K562 (cell line): ENCODE data around the gene JAG2. TPM values are rescaled to one million over a fixed set of nuclear protein-coding genes. Genes with fewer than 3 reads are reported as not detected.

Experiments
- ATF1 ChIP-seq, 2 experiments: fragments of 450-650 bp in 1 of 2; IDR thresholded peaks; 2 replicates each; pipeline ENCODE4 v1.6.1; 2016; ENCODE audit warnings: missing compliant biosample characterization in 1 of 2, missing genetic modification characterization in 1 of 2
- BDP1 ChIP-seq: IDR thresholded peaks from 3 replicates; pipeline ENCODE4 v1.6.1; 2011; ENCODE audit not compliant: insufficient read length, insufficient read depth
- EGR1 ChIP-seq: fragments of 450-650 bp; conservative IDR thresholded peaks from 2 replicates; pipeline ENCODE4 v1.6.1; 2017; ENCODE audit warnings: mild to moderate bottlenecking
- GATAD2B ChIP-seq: fragments of 450-650 bp; IDR thresholded peaks from 2 replicates; pipeline ENCODE4 v1.6.1; 2017; ENCODE audit warnings: mild to moderate bottlenecking, borderline replicate concordance
- HNRNPUL1 ChIP-seq: fragments of 200-400 bp; formaldehyde crosslinking; IDR thresholded peaks from 2 replicates; pipeline ENCODE4 v1.6.1; 2017; ENCODE audit warnings: low read length
- KDM2B ChIP-seq: fragments of 250-450 bp; sonication (Bioruptor Pico); IDR thresholded peaks from 2 replicates; pipeline ENCODE4 v1.8.0; 2021; ENCODE audit warnings: mild to moderate bottlenecking, moderate library complexity
- POLR2H ChIP-seq: IDR thresholded peaks from 2 replicates; pipeline ENCODE4 v1.6.1; 2016; ENCODE audit warnings: missing genetic modification characterization, low read depth, mild to moderate bottlenecking, control low read depth, missing compliant biosample characterization, moderate library complexity
- PTRF ChIP-seq: fragments of 450-650 bp; IDR thresholded peaks from 2 replicates; pipeline ENCODE4 v1.6.1; 2016; ENCODE audit warnings: mild to moderate bottlenecking, missing genetic modification characterization, missing compliant biosample characterization
- RAD21 ChIP-seq, 2 experiments: fragments of 250-450 bp in 1 of 2; fragments of 450-650 bp in 1 of 2; sonication (Bioruptor Pico) in 1 of 2; formaldehyde crosslinking in 1 of 2; IDR thresholded peaks in 1 of 2; conservative IDR thresholded peaks in 1 of 2; 2 replicates each; pipeline versions ENCODE4 v1.4.0 to v1.8.0; 2020 to 2022; ENCODE audit warnings: mild to moderate bottlenecking in 2 of 2, moderate library complexity in 1 of 2
- RHOXF2B ChIP-seq: fragments of 250-450 bp; sonication (Bioruptor Pico); conservative IDR thresholded peaks from 2 replicates; pipeline ENCODE4 v1.5.1; 2021
- TCF7 ChIP-seq: sonication (generic); IDR thresholded peaks from 2 replicates; pipeline ENCODE4 v1.6.1; 2016; ENCODE audit warnings: antibody characterized with exemption, borderline replicate concordance
- ZFP1 ChIP-seq: fragments of 450-650 bp; formaldehyde crosslinking; IDR thresholded peaks from 2 replicates; pipeline ENCODE4 v1.4.0; 2020; ENCODE audit warnings: mild to moderate bottlenecking, mixed read lengths
- ZNF134 ChIP-seq: fragments of 250-450 bp; sonication (Bioruptor Pico); conservative IDR thresholded peaks from 2 replicates; pipeline ENCODE4 v1.4.0; 2020
- ZNF140 ChIP-seq: fragments of 250-450 bp; sonication (Bioruptor Pico); IDR thresholded peaks from 2 replicates; pipeline ENCODE4 v1.8.0; 2021; ENCODE audit warnings: moderate library complexity, mild to moderate bottlenecking, inconsistent platforms
- ZNF253 ChIP-seq: fragments of 250-450 bp; sonication (Bioruptor Pico); conservative IDR thresholded peaks from 2 replicates; pipeline ENCODE4 v1.6.1; 2021; ENCODE audit warnings: mild to moderate bottlenecking
- ZNF354B ChIP-seq: fragments of 250-450 bp; sonication (Bioruptor Pico); IDR thresholded peaks from 2 replicates; pipeline ENCODE4 v1.4.0; 2020
- ZNF41 ChIP-seq: fragments of 250-450 bp; sonication (Bioruptor Pico); conservative IDR thresholded peaks from 2 replicates; pipeline ENCODE4 v1.4.0; 2020; ENCODE audit warnings: mild to moderate bottlenecking
- ZNF444 ChIP-seq: fragments of 250-450 bp; sonication (Bioruptor Pico); IDR thresholded peaks from 2 replicates; pipeline ENCODE4 v1.4.0; 2020; ENCODE audit warnings: mild to moderate bottlenecking, moderate library complexity
- polyA plus RNA-seq, 8 experiments: library from polyadenylated mRNA; depleted of rRNA in 4 of 8; stranded (reverse) in 5 of 8; unstranded in 3 of 8; fragments of >200 nt; fragmentation: Nextera tagmentation in 2 of 8; fragmentation: Illumina TruSeq in 1 of 8; extraction: Ambion mirVana in 2 of 8; extraction: Trizol in 1 of 8; gene quantifications; 2 replicates each; pipeline versions ENCODE4 v1.2.1 to v1.2.3, GENCODE V29; 2011 to 2014; ENCODE audit warnings: inconsistent platforms in 1 of 8, missing spikeins in 1 of 8
- total RNA-seq, 7 experiments: library from RNA; depleted of rRNA in 6 of 7; stranded (reverse); fragments of >200 nt in 6 of 7; fragmentation: Illumina TruSeq in 2 of 7; extraction: Trizol in 2 of 7; gene quantifications; 2 replicates each; pipeline versions ENCODE4 v1.2.1 to v1.2.3, GENCODE V29; 2011 to 2021; ENCODE audit warnings: low replicate concordance in 1 of 7
- TF ChIP-seq, protein P1 (sequence below): fragments of 450-650 bp; formaldehyde crosslinking; IDR thresholded peaks from 2 replicates; pipeline ENCODE4 v1.4.0; 2020; ENCODE audit warnings: mild to moderate bottlenecking, mixed read lengths
- TF ChIP-seq, protein P2 (sequence below): fragments of 450-650 bp; formaldehyde crosslinking; IDR thresholded peaks from 2 replicates; pipeline ENCODE4 v1.4.0; 2020; ENCODE audit warnings: mild to moderate bottlenecking, moderate library complexity
- TF ChIP-seq, protein P3 (sequence below): fragments of 450-650 bp; IDR thresholded peaks from 2 replicates; pipeline ENCODE4 v1.6.1; 2014; ENCODE audit warnings: low read depth, mild to moderate bottlenecking, moderate library complexity, borderline replicate concordance
- TF ChIP-seq, protein P4 (sequence below), 2 experiments: fragments of 450-650 bp in 1 of 2; sonication (generic) in 1 of 2; formaldehyde crosslinking in 1 of 2; IDR thresholded peaks in 1 of 2; conservative IDR thresholded peaks in 1 of 2; 2 replicates each; pipeline versions ENCODE4 v1.6.1 to v1.8.1; 2016 to 2023; ENCODE audit warnings: mild to moderate bottlenecking in 2 of 2, moderate library complexity in 2 of 2, inconsistent platforms in 1 of 2, missing genetic modification reagents in 1 of 2

The JAG2 gene
- total and polyA plus RNA-seq, 9 of the 15 experiments (the other 6 are each of a cell fraction or from before 2014, with no cell fraction given) = 0.25 to 48.4 (median 8.6) TPM

DNA sequence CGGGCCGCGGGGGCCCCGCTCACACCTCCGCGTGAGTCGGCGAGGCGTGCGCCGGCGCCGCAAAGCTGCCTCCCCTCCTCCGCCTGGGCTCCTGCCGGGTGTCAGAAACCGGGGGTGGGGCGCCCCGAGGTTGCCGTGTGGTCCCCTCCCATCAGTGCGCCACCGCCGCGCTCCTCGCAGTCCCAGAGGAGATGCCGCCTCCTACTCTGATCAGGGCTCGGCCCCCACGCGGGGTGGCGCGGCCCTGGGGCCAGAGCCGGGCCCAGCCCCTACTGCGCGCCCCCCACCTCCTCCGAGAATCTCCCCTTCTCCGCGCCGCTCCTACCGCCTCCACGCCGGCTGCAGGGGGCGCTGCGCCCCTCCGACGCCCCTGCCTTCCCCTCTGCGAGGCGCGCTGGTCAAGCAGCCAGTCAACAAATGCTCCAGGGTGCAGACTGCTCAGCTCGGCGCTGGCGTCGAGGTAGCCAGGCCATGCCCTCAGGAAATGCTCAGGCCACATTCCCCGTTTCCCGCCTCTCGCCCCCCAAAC, 467 bp upstream of the JAG2 start (continued):
- TF ChIP-seq, protein P1, sequence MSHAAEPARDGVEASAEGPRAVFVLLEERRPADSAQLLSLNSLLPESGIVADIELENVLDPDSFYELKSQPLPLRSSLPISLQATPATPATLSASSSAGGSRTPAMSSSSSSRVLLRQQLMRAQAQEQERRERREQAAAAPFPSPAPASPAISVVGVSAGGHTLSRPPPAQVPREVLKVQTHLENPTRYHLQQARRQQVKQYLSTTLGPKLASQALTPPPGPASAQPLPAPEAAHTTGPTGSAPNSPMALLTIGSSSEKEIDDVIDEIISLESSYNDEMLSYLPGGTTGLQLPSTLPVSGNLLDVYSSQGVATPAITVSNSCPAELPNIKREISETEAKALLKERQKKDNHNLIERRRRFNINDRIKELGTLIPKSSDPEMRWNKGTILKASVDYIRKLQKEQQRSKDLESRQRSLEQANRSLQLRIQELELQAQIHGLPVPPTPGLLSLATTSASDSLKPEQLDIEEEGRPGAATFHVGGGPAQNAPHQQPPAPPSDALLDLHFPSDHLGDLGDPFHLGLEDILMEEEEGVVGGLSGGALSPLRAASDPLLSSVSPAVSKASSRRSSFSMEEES (CRISPR knock-in tag) = no peak
- TF ChIP-seq POLR2H (tag) = no peak
- no peak for TF ChIP-seq ZFP1 (CRISPR knock-in tag)
- no peak for TF ChIP-seq HNRNPUL1
- TF ChIP-seq ZNF140 (CRISPR knock-in tag) = no peak
- TF ChIP-seq ZNF444 (CRISPR knock-in tag) = no peak
- peak in 1 of 2 experiments; percentile 60; a peak in 2 of 4 replicates for TF ChIP-seq RAD21 (CRISPR knock-in tag; conservative IDR thresholded peaks at IDR 0.05 in 1 of 2, IDR thresholded peaks at IDR 0.05 in 1 of 2)
- TF ChIP-seq ATF1 (CRISPR knock-in tag; IDR thresholded peaks at IDR 0.05) = no peak
- TF ChIP-seq ATF1 (tag; IDR thresholded peaks at IDR 0.05) = peak; percentile 32; the same call in 1 of the 2 replicates
- TF ChIP-seq, protein P2, sequence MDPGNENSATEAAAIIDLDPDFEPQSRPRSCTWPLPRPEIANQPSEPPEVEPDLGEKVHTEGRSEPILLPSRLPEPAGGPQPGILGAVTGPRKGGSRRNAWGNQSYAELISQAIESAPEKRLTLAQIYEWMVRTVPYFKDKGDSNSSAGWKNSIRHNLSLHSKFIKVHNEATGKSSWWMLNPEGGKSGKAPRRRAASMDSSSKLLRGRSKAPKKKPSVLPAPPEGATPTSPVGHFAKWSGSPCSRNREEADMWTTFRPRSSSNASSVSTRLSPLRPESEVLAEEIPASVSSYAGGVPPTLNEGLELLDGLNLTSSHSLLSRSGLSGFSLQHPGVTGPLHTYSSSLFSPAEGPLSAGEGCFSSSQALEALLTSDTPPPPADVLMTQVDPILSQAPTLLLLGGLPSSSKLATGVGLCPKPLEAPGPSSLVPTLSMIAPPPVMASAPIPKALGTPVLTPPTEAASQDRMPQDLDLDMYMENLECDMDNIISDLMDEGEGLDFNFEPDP = no peak
- no peak for TF ChIP-seq KDM2B (CRISPR knock-in tag)
- TF ChIP-seq ZNF134 = no peak
- peak; percentile 72 for TF ChIP-seq EGR1
- TF ChIP-seq GATAD2B = 0 out of 2 replicates have a peak, but pooled peaks have one; percentile 16
- TF ChIP-seq TCF7 = no peak
- no peak for TF ChIP-seq ZNF41
- TF ChIP-seq, protein P3, sequence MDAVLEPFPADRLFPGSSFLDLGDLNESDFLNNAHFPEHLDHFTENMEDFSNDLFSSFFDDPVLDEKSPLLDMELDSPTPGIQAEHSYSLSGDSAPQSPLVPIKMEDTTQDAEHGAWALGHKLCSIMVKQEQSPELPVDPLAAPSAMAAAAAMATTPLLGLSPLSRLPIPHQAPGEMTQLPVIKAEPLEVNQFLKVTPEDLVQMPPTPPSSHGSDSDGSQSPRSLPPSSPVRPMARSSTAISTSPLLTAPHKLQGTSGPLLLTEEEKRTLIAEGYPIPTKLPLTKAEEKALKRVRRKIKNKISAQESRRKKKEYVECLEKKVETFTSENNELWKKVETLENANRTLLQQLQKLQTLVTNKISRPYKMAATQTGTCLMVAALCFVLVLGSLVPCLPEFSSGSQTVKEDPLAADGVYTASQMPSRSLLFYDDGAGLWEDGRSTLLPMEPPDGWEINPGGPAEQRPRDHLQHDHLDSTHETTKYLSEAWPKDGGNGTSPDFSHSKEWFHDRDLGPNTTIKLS = no peak
- TF ChIP-seq RHOXF2B (CRISPR knock-in tag) = no peak
- TF ChIP-seq ZNF253 = no peak
- TF ChIP-seq, protein P4, sequence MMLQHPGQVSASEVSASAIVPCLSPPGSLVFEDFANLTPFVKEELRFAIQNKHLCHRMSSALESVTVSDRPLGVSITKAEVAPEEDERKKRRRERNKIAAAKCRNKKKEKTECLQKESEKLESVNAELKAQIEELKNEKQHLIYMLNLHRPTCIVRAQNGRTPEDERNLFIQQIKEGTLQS (IDR thresholded peaks at IDR 0.05) = no peak
- TF ChIP-seq, protein P4 (CRISPR knock-in tag; conservative IDR thresholded peaks at IDR 0.05) = no peak
- TF ChIP-seq ZNF354B (CRISPR knock-in tag) = no peak
- TF ChIP-seq PTRF (tag) = no peak
- TF ChIP-seq BDP1 = no peak
